HFFc6 (cell line): ENCODE results near the gene CRISPLD2. TPM values are rescaled to one million over a fixed set of nuclear protein-coding genes. Genes with fewer than 3 reads are reported as not detected.

ENCODE experiments used
- DNase-seq: peaks from one replicate; pipeline ENCODE4 v3.0.0-alpha.2; 2018
- H3K27ac Mint-ChIP-seq: 2 replicates; pipeline ENCODE4 v1.8.0; 2020; ENCODE audit warnings: mild to moderate bottlenecking, mixed read lengths
- H3K27me3 Mint-ChIP-seq: 2 replicates; pipeline ENCODE4 v1.8.0; 2021; ENCODE audit warnings: mild to moderate bottlenecking, moderate library complexity, mixed read lengths; ENCODE audit not compliant: insufficient read depth
- H3K36me3 Mint-ChIP-seq: 2 replicates; pipeline ENCODE4 v1.8.0; 2021; ENCODE audit warnings: low read depth, mixed read lengths
- H3K4me1 Mint-ChIP-seq: 2 replicates; pipeline ENCODE4 v1.8.0; 2020; ENCODE audit warnings: low read depth, mixed read lengths
- H3K4me3 Mint-ChIP-seq: 2 replicates; pipeline ENCODE4 v1.8.0; 2020; ENCODE audit warnings: mild to moderate bottlenecking, moderate library complexity, mixed read lengths
- H3K9me3 Mint-ChIP-seq: 2 replicates; pipeline ENCODE4 v1.8.0; 2020; ENCODE audit warnings: mild to moderate bottlenecking, mixed read lengths
- CTCF ChIP-seq: fragments of 200-600 bp; sonication (generic); IDR thresholded peaks from 2 replicates; pipeline ENCODE4 v1.5.0; 2021; ENCODE audit warnings: antibody characterized with exemption, mild to moderate bottlenecking
- total RNA-seq, 6 experiments: library from RNA; stranded (reverse); fragmentation: NEBNext Ultra II Directional; extraction: Animal tissue kit (Norgen Biotek cat#: 25700); gene quantifications; 2 replicates in 1 of 6; 3 replicates in 5 of 6; pipeline ENCODE4 v1.2.3, GENCODE V29; 2021

Gene CRISPLD2
- total RNA-seq, 6 experiments from 2014 or later = 12.2 to 15.5 (median 13.6) TPM

GRCh38 chr16:84822990-84823389 is 3.2 kb downstream of the CRISPLD2 start:
- Mint-ChIP-seq H3K27ac (peak overlapping the region; percentile 78), H3K27me3 (peaks cover 3% of the 10 kb centered on the region), H3K36me3 (peaks cover 7% of the 10 kb centered on the region), H3K9me3 (no peaks in the 10 kb centered on the region), H3K4me3 (peak overlapping the region; percentile 45; the same call in 1 of the 2 replicates), H3K4me1 (peaks cover 67% of the 10 kb centered on the region)
- no peak for DNase-seq
- TF ChIP-seq CTCF = no peak

DNA sequence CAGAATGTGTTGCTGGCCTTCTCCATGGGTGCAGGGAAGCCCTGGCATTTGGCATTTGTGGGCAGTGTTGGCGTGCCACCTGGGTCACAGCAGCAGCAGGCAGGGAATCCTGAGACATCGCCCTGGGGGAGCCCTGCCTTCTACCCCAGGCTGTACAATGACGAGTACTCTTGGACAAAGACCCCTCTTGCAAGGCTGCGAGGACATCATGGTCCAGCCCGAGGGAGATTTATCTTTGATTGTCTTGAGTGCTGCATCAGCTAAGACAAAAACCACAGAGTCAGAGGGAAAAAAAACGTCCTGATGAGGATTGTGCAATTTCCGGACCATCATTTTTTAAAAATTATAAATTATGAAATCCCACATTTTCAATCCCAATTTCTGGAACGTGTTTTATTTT is 3.7 kb downstream of the CRISPLD2 start:
- H3K9me3 Mint-ChIP-seq = no peaks in the 10 kb centered on the region

GRCh38 chr16:84823926-84824325 is 4.1 kb downstream of the CRISPLD2 start:
- H3K27ac Mint-ChIP-seq = peak overlapping the region; percentile 45; the same call in 1 of the 2 replicates
- no peak overlapping the region for H3K4me3 Mint-ChIP-seq
- TF ChIP-seq CTCF = no peak

More for the DNA sequence above, 3.7 kb downstream of the CRISPLD2 start:
- Mint-ChIP-seq H3K4me3 (peak overlapping the region; percentile 45; the same call in 1 of the 2 replicates), H3K27ac (peak overlapping the region; percentile 78), H3K4me1 (peaks cover 72% of the 10 kb centered on the region), H3K36me3 (peaks cover 7% of the 10 kb centered on the region), H3K27me3 (peaks cover 3% of the 10 kb centered on the region)
- TF ChIP-seq CTCF = no peak
- DNase-seq = peak; percentile 25

DNA sequence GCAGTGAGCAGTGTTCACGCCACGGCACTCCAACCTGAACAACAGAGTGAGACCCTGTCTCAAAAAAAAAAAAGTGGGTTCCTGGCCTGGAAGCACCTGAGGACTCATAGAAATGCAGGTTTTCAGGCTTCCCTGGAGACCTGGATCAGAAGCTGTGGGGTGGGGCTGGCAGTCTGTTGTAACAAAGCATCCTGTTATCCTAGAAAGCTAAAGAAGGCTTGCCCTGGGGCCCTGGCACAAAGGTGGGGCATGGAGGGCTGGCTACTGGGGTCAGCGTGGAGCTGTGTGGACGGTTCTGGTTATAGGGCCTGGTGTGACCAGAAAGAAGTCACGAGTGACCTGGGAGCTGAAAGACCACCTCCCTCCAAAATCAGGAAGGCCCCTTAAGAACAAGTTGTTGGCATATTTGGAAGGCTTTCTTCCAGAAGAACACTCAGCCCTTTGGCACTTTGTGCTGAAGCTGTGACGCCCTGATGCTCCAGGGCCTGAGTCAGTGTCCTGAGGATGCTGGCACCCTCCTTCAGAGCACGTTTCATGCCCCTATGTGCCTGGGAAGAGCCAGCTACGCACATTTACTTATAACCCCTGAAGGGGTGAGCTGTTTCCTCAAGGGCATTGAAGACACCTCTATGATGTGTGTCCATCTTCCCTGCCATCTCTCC is 6.2 kb downstream of the CRISPLD2 start:
- H3K36me3 Mint-ChIP-seq = peaks cover 7% of the 10 kb centered on the region
- no peaks in the 10 kb centered on the region for H3K9me3 Mint-ChIP-seq
- no peak for TF ChIP-seq CTCF
- DNase-seq = peak; percentile 75
- H3K4me1 Mint-ChIP-seq = peaks cover 74% of the 10 kb centered on the region
- H3K4me3 Mint-ChIP-seq = peak overlapping the region; percentile 13
- peak overlapping the region; percentile 92 for H3K27ac Mint-ChIP-seq
- peaks cover 2% of the 10 kb centered on the region; the same call in 1 of the 2 replicates for H3K27me3 Mint-ChIP-seq

More at GRCh38 chr16:84823926-84824325, 4.1 kb downstream of the CRISPLD2 start:
- Mint-ChIP-seq H3K9me3 (no peaks in the 10 kb centered on the region), H3K4me1 (peaks cover 76% of the 10 kb centered on the region), H3K36me3 (peaks cover 7% of the 10 kb centered on the region), H3K27me3 (peaks cover 3% of the 10 kb centered on the region; the same call in 1 of the 2 replicates)
- DNase-seq = no peak

DNA sequence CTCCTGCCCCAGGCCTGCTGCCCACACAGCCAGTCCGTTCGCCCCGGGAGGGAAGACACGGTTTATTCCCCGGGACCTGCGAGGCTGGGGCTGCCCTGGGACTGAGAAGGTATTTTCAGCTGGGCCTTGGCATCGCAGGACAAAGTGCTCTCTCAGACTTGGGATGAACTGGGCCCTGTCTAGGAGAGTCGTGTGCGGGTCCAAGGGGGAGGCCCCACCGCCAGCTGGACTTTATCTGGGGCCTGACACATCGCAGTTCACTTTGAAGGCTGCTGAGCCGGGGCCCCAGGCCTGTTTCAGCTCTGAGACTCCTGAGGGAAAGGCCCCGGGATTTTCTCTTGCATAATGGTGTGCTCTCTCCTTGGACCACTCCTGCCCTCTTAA is 6.8 kb downstream of the CRISPLD2 start:
- H3K4me1 Mint-ChIP-seq = peaks cover 69% of the 10 kb centered on the region
- H3K9me3 Mint-ChIP-seq = no peaks in the 10 kb centered on the region
- peaks cover 2% of the 10 kb centered on the region; the same call in 1 of the 2 replicates for H3K27me3 Mint-ChIP-seq
- H3K27ac Mint-ChIP-seq = peak overlapping the region; percentile 92
- H3K4me3 Mint-ChIP-seq = peak overlapping the region; percentile 75; the same call in 1 of the 2 replicates
- DNase-seq = peak; percentile 40
- peaks cover 7% of the 10 kb centered on the region for H3K36me3 Mint-ChIP-seq
- no peak for TF ChIP-seq CTCF
